ENCODE data around the gene RTF2.

DNA sequence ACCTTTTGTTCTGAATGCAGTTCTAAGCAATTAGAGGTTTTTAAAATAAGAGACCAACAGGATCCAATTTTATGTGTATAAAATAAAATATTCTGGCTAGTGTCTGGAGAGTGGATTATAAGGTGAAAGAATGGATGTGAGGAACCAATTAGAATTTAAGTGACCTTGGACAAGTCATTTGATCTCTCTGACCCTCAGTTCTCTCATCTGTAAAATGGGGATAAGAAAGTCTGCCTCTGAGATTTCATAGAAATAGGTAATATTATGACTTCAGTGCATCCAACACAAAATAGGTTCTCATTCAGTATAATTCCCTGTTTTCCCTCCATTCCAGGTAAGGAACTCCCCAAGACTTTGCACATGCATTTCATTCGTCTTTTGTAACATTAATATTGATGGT lies 37.5 kb upstream of the RTF2 start:
- TF ChIP-seq, protein P1, sequence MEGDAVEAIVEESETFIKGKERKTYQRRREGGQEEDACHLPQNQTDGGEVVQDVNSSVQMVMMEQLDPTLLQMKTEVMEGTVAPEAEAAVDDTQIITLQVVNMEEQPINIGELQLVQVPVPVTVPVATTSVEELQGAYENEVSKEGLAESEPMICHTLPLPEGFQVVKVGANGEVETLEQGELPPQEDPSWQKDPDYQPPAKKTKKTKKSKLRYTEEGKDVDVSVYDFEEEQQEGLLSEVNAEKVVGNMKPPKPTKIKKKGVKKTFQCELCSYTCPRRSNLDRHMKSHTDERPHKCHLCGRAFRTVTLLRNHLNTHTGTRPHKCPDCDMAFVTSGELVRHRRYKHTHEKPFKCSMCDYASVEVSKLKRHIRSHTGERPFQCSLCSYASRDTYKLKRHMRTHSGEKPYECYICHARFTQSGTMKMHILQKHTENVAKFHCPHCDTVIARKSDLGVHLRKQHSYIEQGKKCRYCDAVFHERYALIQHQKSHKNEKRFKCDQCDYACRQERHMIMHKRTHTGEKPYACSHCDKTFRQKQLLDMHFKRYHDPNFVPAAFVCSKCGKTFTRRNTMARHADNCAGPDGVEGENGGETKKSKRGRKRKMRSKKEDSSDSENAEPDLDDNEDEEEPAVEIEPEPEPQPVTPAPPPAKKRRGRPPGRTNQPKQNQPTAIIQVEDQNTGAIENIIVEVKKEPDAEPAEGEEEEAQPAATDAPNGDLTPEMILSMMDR (IDR thresholded peaks at IDR 0.05; ENCODE audit: poor library complexity, severe bottlenecking), result no peak
- TF ChIP-seq, protein P2, sequence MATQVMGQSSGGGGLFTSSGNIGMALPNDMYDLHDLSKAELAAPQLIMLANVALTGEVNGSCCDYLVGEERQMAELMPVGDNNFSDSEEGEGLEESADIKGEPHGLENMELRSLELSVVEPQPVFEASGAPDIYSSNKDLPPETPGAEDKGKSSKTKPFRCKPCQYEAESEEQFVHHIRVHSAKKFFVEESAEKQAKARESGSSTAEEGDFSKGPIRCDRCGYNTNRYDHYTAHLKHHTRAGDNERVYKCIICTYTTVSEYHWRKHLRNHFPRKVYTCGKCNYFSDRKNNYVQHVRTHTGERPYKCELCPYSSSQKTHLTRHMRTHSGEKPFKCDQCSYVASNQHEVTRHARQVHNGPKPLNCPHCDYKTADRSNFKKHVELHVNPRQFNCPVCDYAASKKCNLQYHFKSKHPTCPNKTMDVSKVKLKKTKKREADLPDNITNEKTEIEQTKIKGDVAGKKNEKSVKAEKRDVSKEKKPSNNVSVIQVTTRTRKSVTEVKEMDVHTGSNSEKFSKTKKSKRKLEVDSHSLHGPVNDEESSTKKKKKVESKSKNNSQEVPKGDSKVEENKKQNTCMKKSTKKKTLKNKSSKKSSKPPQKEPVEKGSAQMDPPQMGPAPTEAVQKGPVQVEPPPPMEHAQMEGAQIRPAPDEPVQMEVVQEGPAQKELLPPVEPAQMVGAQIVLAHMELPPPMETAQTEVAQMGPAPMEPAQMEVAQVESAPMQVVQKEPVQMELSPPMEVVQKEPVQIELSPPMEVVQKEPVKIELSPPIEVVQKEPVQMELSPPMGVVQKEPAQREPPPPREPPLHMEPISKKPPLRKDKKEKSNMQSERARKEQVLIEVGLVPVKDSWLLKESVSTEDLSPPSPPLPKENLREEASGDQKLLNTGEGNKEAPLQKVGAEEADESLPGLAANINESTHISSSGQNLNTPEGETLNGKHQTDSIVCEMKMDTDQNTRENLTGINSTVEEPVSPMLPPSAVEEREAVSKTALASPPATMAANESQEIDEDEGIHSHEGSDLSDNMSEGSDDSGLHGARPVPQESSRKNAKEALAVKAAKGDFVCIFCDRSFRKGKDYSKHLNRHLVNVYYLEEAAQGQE (IDR thresholded peaks at IDR 0.05; ENCODE audit: borderline replicate concordance), result no peak
- no peak for TF ChIP-seq EP300 (conservative IDR thresholded peaks at IDR 0.05; ENCODE audit: poor library complexity, severe bottlenecking)
- no peak for TF ChIP-seq POLR2AphosphoS5 (IDR thresholded peaks at IDR 0.05)
- no peak for TF ChIP-seq RAD21 (conservative IDR thresholded peaks at IDR 0.05)
- TF ChIP-seq TAF1 (IDR thresholded peaks at IDR 0.05; ENCODE audit: low read depth), result no peak
- TF ChIP-seq EZH2 (IDR thresholded peaks at IDR 0.05; ENCODE audit: borderline replicate concordance, insufficient read depth, low read length, poor library complexity, severe bottlenecking), result no peak
